ENCODE data around the gene LINGO1. TPM values are rescaled to one million over a fixed set of nuclear protein-coding genes. Genes with fewer than 3 reads are reported as not detected.
A peak's percentile ranks its signal among the peaks of the same experiment; 100 is the strongest.

Gene LINGO1
- total RNA-seq, 4 donors from 2014 or later: 0.09 to 1.2 (median 0.38) TPM; not detected in 1

- H3K27me3 ChIP-seq: peaks cover 0 to 4% (median 0%) of the 10 kb centered on the region in 4 donors
- 100% methylated on average over 4 of the region's 15 CpGs; no CpG with 5 or more reads in 1 of the 2 donors for WGBS, 2 donors
- H3K9me3 ChIP-seq: no peaks in the 10 kb centered on the region
- no peak overlapping the region for H3K27ac ChIP-seq
- no peak for DNase-seq
- no peak overlapping the region for H3K4me3 ChIP-seq
- intact Hi-C loops (cut with DNase I): no loop called here
- no peak for TF ChIP-seq POLR2A (IDR thresholded peaks at IDR 0.05)
- TF ChIP-seq CTCF (IDR thresholded peaks at IDR 0.05): no peak
- no peaks in the 10 kb centered on the region for H3K36me3 ChIP-seq
- H3K4me1 ChIP-seq: peaks cover 5 to 16% (median 9%) of the 10 kb centered on the region in 3 donors
Observed at GRCh38 chr15:77571741-77572140, 61.0 kb downstream of the LINGO1 start.

GRCh38 chr15:77571181-77571580 is 61.5 kb downstream of the LINGO1 start:
- WGBS, 2 donors: 60 to 69% methylated on average over 1 to 4 of the region's 6 CpGs

GRCh38 chr15:77569729-77570125 is 63.0 kb downstream of the LINGO1 start:
- Histone ChIP-seq H3K9me3 (no peaks in the 10 kb centered on the region), H3K4me3 (peak overlapping the region in 2 of 4 donors; percentile 4 to 45), H3K4me1 (peaks cover 5 to 16% (median 9%) of the 10 kb centered on the region in 3 donors), H3K27ac (no peak overlapping the region), H3K27me3 (no peaks in the 10 kb centered on the region), H3K36me3 (no peaks in the 10 kb centered on the region)
- TF ChIP-seq CTCF (IDR thresholded peaks at IDR 0.05) (no peak), POLR2A (IDR thresholded peaks at IDR 0.05) (no peak)
- intact Hi-C loops (cut with DNase I): no loop called here
- 12 to 43% methylated on average over 4 to 5 of the region's 6 CpGs for WGBS, 2 donors
- DNase-seq: no peak

More at GRCh38 chr15:77571181-77571580, 61.5 kb downstream of the LINGO1 start:
- Histone ChIP-seq H3K36me3 (no peaks in the 10 kb centered on the region), H3K27ac (no peak overlapping the region), H3K4me3 (no peak overlapping the region), H3K9me3 (no peaks in the 10 kb centered on the region), H3K4me1 (peaks cover 5 to 16% (median 9%) of the 10 kb centered on the region in 3 donors), H3K27me3 (peaks cover 0 to 4% (median 0%) of the 10 kb centered on the region in 4 donors)
- DNase-seq: no peak
- TF ChIP-seq POLR2A (IDR thresholded peaks at IDR 0.05) (no peak), CTCF (IDR thresholded peaks at IDR 0.05) (no peak)
- intact Hi-C loops (cut with DNase I): no loop called here

- peak overlapping the region in 2 of 4 donors; percentile 10 to 34 for H3K27ac ChIP-seq
- DNase-seq: no peak
Observed at GRCh38 chr15:77568973-77569728, 63.6 kb downstream of the LINGO1 start.

More at GRCh38 chr15:77568973-77569728, 63.6 kb downstream of the LINGO1 start:
- intact Hi-C loops (cut with DNase I): no loop called here
- H3K9me3 ChIP-seq: no peaks in the 10 kb centered on the region
- peak overlapping the region in 3 of 4 donors; percentile 4 to 45 (median 13) for H3K4me3 ChIP-seq
- peaks cover 5 to 16% (median 9%) of the 10 kb centered on the region in 3 donors for H3K4me1 ChIP-seq
- no peaks in the 10 kb centered on the region for H3K27me3 ChIP-seq
- TF ChIP-seq CTCF (IDR thresholded peaks at IDR 0.05) (no peak), POLR2A (IDR thresholded peaks at IDR 0.05) (no peak)
- WGBS, 2 donors: 38 to 65% methylated on average over 19 of the region's 24 CpGs
- H3K36me3 ChIP-seq: no peaks in the 10 kb centered on the region
